ENCODE data around the gene SMIM7. TPM values are rescaled to one million over a fixed set of nuclear protein-coding genes. Genes with fewer than 3 reads are reported as not detected.

Gene SMIM7
- total and polyA plus RNA-seq, 2 of the 13 experiments (the other 11 are each of a cell fraction or from before 2014, with no cell fraction given): 55.7 to 74.9 TPM

DNA sequence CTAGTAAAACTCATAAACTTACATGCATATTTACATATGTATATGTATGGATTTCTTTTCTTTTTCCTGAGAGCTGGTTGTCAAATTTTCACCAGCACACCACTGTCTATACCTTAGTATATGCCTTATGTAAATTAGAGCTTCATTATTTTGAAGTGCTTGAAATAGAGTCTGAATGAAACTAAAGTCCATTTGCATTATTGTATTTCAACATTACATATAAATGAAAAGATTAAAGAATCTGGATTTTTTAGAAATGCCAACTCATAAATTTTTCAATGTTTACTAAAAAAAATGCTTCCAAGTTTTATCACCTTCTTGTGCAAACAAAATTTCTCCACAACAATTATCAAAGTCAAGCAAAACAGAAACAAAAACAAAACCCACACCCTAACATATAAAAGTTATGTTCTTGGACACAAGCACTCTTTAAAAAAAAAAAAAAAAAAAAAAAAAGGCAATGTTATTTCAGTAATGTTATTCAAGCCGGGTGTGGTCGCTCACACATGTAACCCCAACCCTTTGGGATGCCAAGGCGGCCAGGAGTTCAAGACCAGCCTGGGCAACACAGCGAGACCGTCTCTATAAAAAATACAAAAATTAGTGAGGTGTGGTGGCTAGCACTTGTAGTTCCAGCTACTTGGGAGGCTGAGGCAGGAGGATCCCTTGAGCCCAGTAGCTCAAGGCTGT, 50.3 kb downstream of the SMIM7 start (continued):
- TF ChIP-seq, protein P1, sequence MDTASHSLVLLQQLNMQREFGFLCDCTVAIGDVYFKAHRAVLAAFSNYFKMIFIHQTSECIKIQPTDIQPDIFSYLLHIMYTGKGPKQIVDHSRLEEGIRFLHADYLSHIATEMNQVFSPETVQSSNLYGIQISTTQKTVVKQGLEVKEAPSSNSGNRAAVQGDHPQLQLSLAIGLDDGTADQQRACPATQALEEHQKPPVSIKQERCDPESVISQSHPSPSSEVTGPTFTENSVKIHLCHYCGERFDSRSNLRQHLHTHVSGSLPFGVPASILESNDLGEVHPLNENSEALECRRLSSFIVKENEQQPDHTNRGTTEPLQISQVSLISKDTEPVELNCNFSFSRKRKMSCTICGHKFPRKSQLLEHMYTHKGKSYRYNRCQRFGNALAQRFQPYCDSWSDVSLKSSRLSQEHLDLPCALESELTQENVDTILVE (CRISPR knock-in tag; IDR thresholded peaks at IDR 0.05): no peak
- TF ChIP-seq ZNF160 (CRISPR knock-in tag; IDR thresholded peaks at IDR 0.05) (no peak), BORCS8-MEF2B (CRISPR knock-in tag; IDR thresholded peaks at IDR 0.05) (no peak), SALL1 (CRISPR knock-in tag; IDR thresholded peaks at IDR 0.05) (no peak), KLF11 (CRISPR knock-in tag; IDR thresholded peaks at IDR 0.05) (no peak)

DNA sequence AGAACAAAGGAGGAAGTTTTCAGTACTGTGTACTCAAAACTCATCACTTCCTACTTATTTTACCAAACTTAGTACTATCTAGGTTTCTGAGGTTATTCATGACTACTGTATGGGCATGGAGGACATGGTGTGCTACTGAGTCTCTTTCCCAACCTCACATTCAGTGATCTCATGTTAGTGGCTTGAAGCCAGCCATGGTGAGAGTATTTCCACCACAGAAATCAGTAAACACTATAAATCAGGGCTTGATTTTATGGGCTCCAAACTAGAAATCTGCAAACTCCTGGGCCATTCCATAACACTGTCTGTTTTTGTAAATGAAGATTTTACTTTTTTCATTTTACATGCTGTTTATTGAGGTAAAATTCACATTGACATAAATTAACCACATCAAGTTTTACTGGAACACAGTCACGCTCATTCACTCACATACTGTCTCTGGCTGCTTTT, 51.6 kb downstream of the SMIM7 start:
- 100% methylated on average over 1 of the region's 1 CpG for WGBS (ENCODE audit: low lambda C conversion rate)
- POLR2A ChIA-PET: no interaction called here
- peaks cover 8% of the 10 kb centered on the region; the same call in 1 of the 2 replicates for H4K20me1 ChIP-seq (ENCODE audit: insufficient read depth, low read length)
- TF ChIP-seq ZNF33A (CRISPR knock-in tag; IDR thresholded peaks at IDR 0.05; ENCODE audit: borderline replicate concordance): no peak
- TF ChIP-seq, protein P2, sequence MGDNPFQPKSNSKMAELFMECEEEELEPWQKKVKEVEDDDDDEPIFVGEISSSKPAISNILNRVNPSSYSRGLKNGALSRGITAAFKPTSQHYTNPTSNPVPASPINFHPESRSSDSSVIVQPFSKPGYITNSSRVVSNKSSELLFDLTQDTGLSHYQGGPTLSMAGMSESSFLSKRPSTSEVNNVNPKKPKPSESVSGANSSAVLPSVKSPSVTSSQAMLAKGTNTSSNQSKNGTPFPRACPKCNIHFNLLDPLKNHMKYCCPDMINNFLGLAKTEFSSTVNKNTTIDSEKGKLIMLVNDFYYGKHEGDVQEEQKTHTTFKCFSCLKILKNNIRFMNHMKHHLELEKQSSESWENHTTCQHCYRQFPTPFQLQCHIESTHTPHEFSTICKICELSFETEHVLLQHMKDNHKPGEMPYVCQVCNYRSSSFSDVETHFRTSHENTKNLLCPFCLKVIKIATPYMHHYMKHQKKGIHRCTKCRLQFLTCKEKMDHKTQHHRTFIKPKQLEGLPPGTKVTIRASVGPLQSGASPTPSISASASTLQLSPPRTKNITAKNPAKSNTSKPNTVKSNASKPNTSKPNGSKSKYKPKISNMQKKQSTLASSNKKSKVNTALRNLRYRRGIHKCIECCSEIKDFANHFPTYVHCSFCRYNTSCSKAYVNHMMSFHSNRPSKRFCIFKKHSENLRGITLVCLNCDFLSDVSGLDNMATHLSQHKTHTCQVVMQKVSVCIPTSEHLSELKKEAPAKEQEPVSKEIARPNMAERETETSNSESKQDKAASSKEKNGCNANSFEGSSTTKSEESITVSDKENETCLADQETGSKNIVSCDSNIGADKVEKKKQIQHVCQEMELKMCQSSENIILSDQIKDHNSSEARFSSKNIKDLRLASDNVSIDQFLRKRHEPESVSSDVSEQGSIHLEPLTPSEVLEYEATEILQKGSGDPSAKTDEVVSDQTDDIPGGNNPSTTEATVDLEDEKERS (CRISPR knock-in tag; IDR thresholded peaks at IDR 0.05): no peak
- no peak for TF ChIP-seq EHMT2 (IDR thresholded peaks at IDR 0.05; ENCODE audit: borderline replicate concordance, low read depth, low read length)
- TF ChIP-seq, protein P3, sequence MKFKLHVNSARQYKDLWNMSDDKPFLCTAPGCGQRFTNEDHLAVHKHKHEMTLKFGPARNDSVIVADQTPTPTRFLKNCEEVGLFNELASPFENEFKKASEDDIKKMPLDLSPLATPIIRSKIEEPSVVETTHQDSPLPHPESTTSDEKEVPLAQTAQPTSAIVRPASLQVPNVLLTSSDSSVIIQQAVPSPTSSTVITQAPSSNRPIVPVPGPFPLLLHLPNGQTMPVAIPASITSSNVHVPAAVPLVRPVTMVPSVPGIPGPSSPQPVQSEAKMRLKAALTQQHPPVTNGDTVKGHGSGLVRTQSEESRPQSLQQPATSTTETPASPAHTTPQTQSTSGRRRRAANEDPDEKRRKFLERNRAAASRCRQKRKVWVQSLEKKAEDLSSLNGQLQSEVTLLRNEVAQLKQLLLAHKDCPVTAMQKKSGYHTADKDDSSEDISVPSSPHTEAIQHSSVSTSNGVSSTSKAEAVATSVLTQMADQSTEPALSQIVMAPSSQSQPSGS (CRISPR knock-in tag; IDR thresholded peaks at IDR 0.05): no peak
- TF ChIP-seq ZNF562 (CRISPR knock-in tag; IDR thresholded peaks at IDR 0.05; ENCODE audit: borderline replicate concordance): no peak

More for the DNA sequence above, 51.6 kb downstream of the SMIM7 start:
- CTCF ChIA-PET (ENCODE audit: low intra/inter-chr PET ratio, low total read pairs): no interaction called here
- in situ Hi-C loops (cut with HindIII; ENCODE audit: extremely low pct_ligation_motif_present, low pct_unique_long_range_greater_than_20kb) (no loop called here), intact Hi-C loops (cut with micrococcal nuclease; ENCODE audit: unreplicated experiment) (no loop called here)
- H3K27ac ChIP-seq (ENCODE audit: extremely low read length, insufficient read depth, low read length): no peak overlapping the region
- no peak overlapping the region for H3K9ac ChIP-seq (ENCODE audit: insufficient read depth, low read depth, low read length)
- BruUV-seq (replicated peaks): no TSS peak
- no peak overlapping the region for H3K4me2 ChIP-seq (ENCODE audit: low read depth, low read length)
- FAIRE-seq (no peak), ATAC-seq (no peak), DNase-seq (ENCODE audit: low spot score) (no peak)
- H3K27me3 ChIP-seq (ENCODE audit: control insufficient read depth in 1 of 2, insufficient read depth in 2 of 2, low read length in 2 of 2): no peaks in the 10 kb centered on the region
- peaks cover 90% of the 10 kb centered on the region for H3K79me2 ChIP-seq (ENCODE audit: insufficient read depth, low read length)
- 0 out of 2 replicates have a peak, but pooled peaks cover 6% of the 10 kb centered on the region for H3K4me1 ChIP-seq (ENCODE audit: insufficient read depth, low read length)
- no peak overlapping the region for H2AFZ ChIP-seq (ENCODE audit: low read length)
- H3K4me3 ChIP-seq (replicated peaks in 1 of 3; ENCODE audit: insufficient read depth in 1 of 3, low read depth in 2 of 3, low read length in 3 of 3): no peak overlapping the region
- H3K36me3 ChIP-seq (replicated peaks in 1 of 2; ENCODE audit: control insufficient read depth in 1 of 2, insufficient read depth in 2 of 2, low read length in 2 of 2): peaks cover 0 to 1% of the 10 kb centered on the region in 2 experiments; a peak in 3 of 5 replicates
- no peaks in the 10 kb centered on the region for H3K9me3 ChIP-seq (ENCODE audit: low read length)
